DOHH2 (cell line): ENCODE results near the gene MFN1.
"Not testable (repeated sequence)": the region's sequence is repeated elsewhere in the genome, so short reads cannot be mapped to it uniquely, and the experiment has no call there.

ENCODE experiments used
- CTCF ChIP-seq: fragments of 200-600 bp; sonication (generic); IDR thresholded peaks from one replicate; pipeline ENCODE4 v1.5.1; 2014; ENCODE audit warnings: antibody characterized with exemption, mild to moderate bottlenecking, low read depth, low read length; ENCODE audit not compliant: poor library complexity, severe bottlenecking
- EZH2phosphoT487 ChIP-seq: fragments of 200-600 bp; sonication (generic); IDR thresholded peaks from 2 replicates; pipeline ENCODE4 v1.6.1; 2017; ENCODE audit warnings: borderline replicate concordance, mild to moderate bottlenecking, antibody characterized with exemption, low read length, moderate library complexity, mixed read lengths

- not testable (repeated sequence) for TF ChIP-seq CTCF, EZH2phosphoT487
Measured at GRCh38 chr3:179307362-179307761, 40.1 kb upstream of the MFN1 start.
